Neural progenitor cell (in vitro differentiated cells): ENCODE measurements around the gene KIAA1217.

ENCODE experiments used
- CTCF ChIP-seq: fragments of 200-600 bp; sonication (generic); IDR thresholded peaks from 2 replicates; pipeline ENCODE4 v1.5.1; 2017; ENCODE audit warnings: antibody characterized with exemption, mild to moderate bottlenecking
- EZH2 ChIP-seq: fragments of 200-600 bp; sonication (generic); IDR thresholded peaks from 2 replicates; pipeline ENCODE4 v1.6.1; 2017; ENCODE audit warnings: antibody characterized with exemption, mild to moderate bottlenecking, moderate library complexity
- EZH2phosphoT487 ChIP-seq: fragments of 200-600 bp; sonication (generic); IDR thresholded peaks from 2 replicates; pipeline ENCODE4 v1.6.1; 2017; ENCODE audit warnings: antibody characterized with exemption

DNA sequence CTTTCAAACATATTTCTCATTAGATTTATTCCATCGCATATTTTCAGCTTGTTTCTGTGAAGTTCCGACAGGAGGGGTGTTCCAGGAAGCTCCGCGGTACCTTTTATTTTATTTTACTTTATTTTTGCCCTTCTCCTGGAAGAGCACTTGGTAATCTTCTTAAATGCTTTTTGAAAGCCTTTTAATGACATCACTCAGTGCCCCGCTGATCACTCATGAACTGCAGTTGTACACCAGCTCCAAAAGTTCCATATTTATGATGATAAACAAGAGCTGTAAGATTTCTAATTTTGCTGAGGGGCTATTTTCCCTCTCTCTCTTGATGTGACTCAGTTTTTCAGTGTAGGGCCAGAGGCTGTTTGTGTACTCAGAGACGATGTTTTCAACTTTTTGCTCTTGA, 144.4 kb downstream of the KIAA1217 start:
- no peak for TF ChIP-seq CTCF
- TF ChIP-seq EZH2: no peak
- TF ChIP-seq EZH2phosphoT487: no peak
